ENCODE measurements around the gene SPOCK1.

SPOCK1 gene

GRCh38 chr5:137273511-137273910, 225.6 kb downstream of the SPOCK1 start:
- TF ChIP-seq CTCF (IDR thresholded peaks at IDR 0.05; ENCODE audit: poor library complexity, severe bottlenecking) = no peak
- H3K9me3 ChIP-seq (ENCODE audit: severe bottlenecking) = no peaks in the 10 kb centered on the region
- peaks cover 3% of the 10 kb centered on the region for H3K4me1 ChIP-seq (ENCODE audit: insufficient read depth, poor library complexity, severe bottlenecking)
- H3K36me3 ChIP-seq (ENCODE audit: low read depth) = no peaks in the 10 kb centered on the region
- H3K27me3 ChIP-seq (ENCODE audit: insufficient read depth, poor library complexity, severe bottlenecking) = no peaks in the 10 kb centered on the region
- DNase-seq (ENCODE audit: low spot score) (no peak), ATAC-seq (ENCODE audit: low read depth) (no peak)
- no peak overlapping the region for H3K4me3 ChIP-seq (ENCODE audit: severe bottlenecking)
- no peak overlapping the region for H3K27ac ChIP-seq (ENCODE audit: poor library complexity, severe bottlenecking)

- Histone ChIP-seq H3K4me1 (ENCODE audit: insufficient read depth, poor library complexity, severe bottlenecking) (peaks cover 3% of the 10 kb centered on the region), H3K27me3 (ENCODE audit: insufficient read depth, poor library complexity, severe bottlenecking) (no peaks in the 10 kb centered on the region), H3K9me3 (ENCODE audit: severe bottlenecking) (no peaks in the 10 kb centered on the region), H3K36me3 (ENCODE audit: low read depth) (no peaks in the 10 kb centered on the region), H3K4me3 (ENCODE audit: severe bottlenecking) (no peak overlapping the region), H3K27ac (ENCODE audit: poor library complexity, severe bottlenecking) (no peak overlapping the region)
- no peak for DNase-seq (ENCODE audit: low spot score)
- TF ChIP-seq CTCF (IDR thresholded peaks at IDR 0.05; ENCODE audit: poor library complexity, severe bottlenecking) = no peak
- no peak for ATAC-seq (ENCODE audit: low read depth)
Observed at GRCh38 chr5:137272831-137273230, 226.3 kb downstream of the SPOCK1 start.

GRCh38 chr5:137269946-137270345, 229.2 kb downstream of the SPOCK1 start:
- H3K27me3 ChIP-seq (ENCODE audit: insufficient read depth, poor library complexity, severe bottlenecking) = no peaks in the 10 kb centered on the region
- no peak for TF ChIP-seq CTCF (IDR thresholded peaks at IDR 0.05; ENCODE audit: poor library complexity, severe bottlenecking)
- no peak overlapping the region for H3K27ac ChIP-seq (ENCODE audit: poor library complexity, severe bottlenecking)
- H3K4me3 ChIP-seq (ENCODE audit: severe bottlenecking) = no peak overlapping the region
- H3K36me3 ChIP-seq (ENCODE audit: low read depth) = no peaks in the 10 kb centered on the region
- H3K4me1 ChIP-seq (ENCODE audit: insufficient read depth, poor library complexity, severe bottlenecking) = peaks cover 3% of the 10 kb centered on the region
- ATAC-seq (ENCODE audit: low read depth) (no peak), DNase-seq (ENCODE audit: low spot score) (no peak)
- H3K9me3 ChIP-seq (ENCODE audit: severe bottlenecking) = no peaks in the 10 kb centered on the region

- ATAC-seq (ENCODE audit: low read depth) (no peak), DNase-seq (ENCODE audit: low spot score) (no peak)
- Histone ChIP-seq H3K27me3 (ENCODE audit: insufficient read depth, poor library complexity, severe bottlenecking) (no peaks in the 10 kb centered on the region), H3K4me3 (ENCODE audit: severe bottlenecking) (no peak overlapping the region), H3K4me1 (ENCODE audit: insufficient read depth, poor library complexity, severe bottlenecking) (peaks cover 3% of the 10 kb centered on the region), H3K9me3 (ENCODE audit: severe bottlenecking) (no peaks in the 10 kb centered on the region), H3K27ac (ENCODE audit: poor library complexity, severe bottlenecking) (no peak overlapping the region), H3K36me3 (ENCODE audit: low read depth) (no peaks in the 10 kb centered on the region)
- TF ChIP-seq CTCF (IDR thresholded peaks at IDR 0.05; ENCODE audit: poor library complexity, severe bottlenecking) = no peak
Observed at GRCh38 chr5:137269274-137269673, 229.9 kb downstream of the SPOCK1 start.

- TF ChIP-seq CTCF (IDR thresholded peaks at IDR 0.05; ENCODE audit: poor library complexity, severe bottlenecking) = no peak
- DNase-seq (ENCODE audit: low spot score) = no peak
- no peak overlapping the region for H3K4me3 ChIP-seq (ENCODE audit: severe bottlenecking)
- no peak overlapping the region for H3K27ac ChIP-seq (ENCODE audit: poor library complexity, severe bottlenecking)
- H3K27me3 ChIP-seq (ENCODE audit: insufficient read depth, poor library complexity, severe bottlenecking) = no peaks in the 10 kb centered on the region
- H3K36me3 ChIP-seq (ENCODE audit: low read depth) = no peaks in the 10 kb centered on the region
- ATAC-seq (ENCODE audit: low read depth) = no peak
- H3K4me1 ChIP-seq (ENCODE audit: insufficient read depth, poor library complexity, severe bottlenecking) = peaks cover 3% of the 10 kb centered on the region
- H3K9me3 ChIP-seq (ENCODE audit: severe bottlenecking) = no peaks in the 10 kb centered on the region
Observed at GRCh38 chr5:137268646-137269045, 230.5 kb downstream of the SPOCK1 start.
